T-helper 1 cell (primary cell): ENCODE measurements around the gene KLHL17.
"Not testable (repeated sequence)": the region's sequence is repeated elsewhere in the genome, so short reads cannot be mapped to it uniquely, and the experiment has no call there.

Source experiments
- DNase-seq, 5 donors: peaks; one replicate each; pipeline ENCODE4 v3.0.0-alpha.2; 2012 to 2020

The KLHL17 gene

GRCh38 chr1:1003618-1004419 is 43.4 kb downstream of the KLHL17 start:
- DNase-seq = no peak

GRCh38 chr1:1004420-1004779 is 44.0 kb downstream of the KLHL17 start:
- DNase-seq = no peak

GRCh38 chr1:1004780-1005697 is 44.7 kb downstream of the KLHL17 start:
- no peak for DNase-seq

GRCh38 chr1:1005774-1006304 is 45.5 kb downstream of the KLHL17 start:
- DNase-seq = no peak

GRCh38 chr1:1006305-1007159 is 46.1 kb downstream of the KLHL17 start:
- no peak for DNase-seq

GRCh38 chr1:1010131-1010530 is 49.7 kb downstream of the KLHL17 start:
- DNase-seq = not testable (repeated sequence)

- DNase-seq = no peak
Measured at GRCh38 chr1:1011396-1011949, 51.1 kb downstream of the KLHL17 start.

GRCh38 chr1:1012736-1013104 is 52.3 kb downstream of the KLHL17 start:
- not testable (repeated sequence) for DNase-seq

GRCh38 chr1:1013105-1013921 is 52.9 kb downstream of the KLHL17 start, which contains the start of gene ISG15:
ISG15 (plus strand) TSS chr1:1013497; CDS start chr1:1013574, 77 bp downstream.
- peak; percentile 74 to 90 (median 85) for DNase-seq

- peak in 3 of 5 donors; percentile 35 to 41 (median 41) for DNase-seq
Measured at GRCh38 chr1:1013922-1014648, 53.7 kb downstream of the KLHL17 start.

GRCh38 chr1:1014799-1015681 is 54.7 kb downstream of the KLHL17 start:
- no peak for DNase-seq
